Right lobe of liver (tissue), 4 donors: ENCODE measurements around the gene MPC1L.

ENCODE experiments used
- POLR2A ChIP-seq: fragments of 450-650 bp; IDR thresholded peaks from one replicate; pipeline ENCODE4 v1.6.1; 2017; ENCODE audit warnings: antibody characterized with exemption, mild to moderate bottlenecking
- TF ChIP-seq, protein P1 (sequence below), 4 donors: fragments of 200-600 bp in 3 of 4; fragments of 450-650 bp in 1 of 4; IDR thresholded peaks; one replicate each; pipeline versions ENCODE4 v1.5.1 to v1.8.0; 2016 to 2022; ENCODE audit warnings: antibody characterized with exemption in 4 of 4, mild to moderate bottlenecking in 2 of 4
- donor health status: DM: no; HTN: no; CAD: no.
- donor health status: DM: no; HTN: no; CAD: no.
- donor health status: DM: no; HTN: yes; CAD: no.

DNA sequence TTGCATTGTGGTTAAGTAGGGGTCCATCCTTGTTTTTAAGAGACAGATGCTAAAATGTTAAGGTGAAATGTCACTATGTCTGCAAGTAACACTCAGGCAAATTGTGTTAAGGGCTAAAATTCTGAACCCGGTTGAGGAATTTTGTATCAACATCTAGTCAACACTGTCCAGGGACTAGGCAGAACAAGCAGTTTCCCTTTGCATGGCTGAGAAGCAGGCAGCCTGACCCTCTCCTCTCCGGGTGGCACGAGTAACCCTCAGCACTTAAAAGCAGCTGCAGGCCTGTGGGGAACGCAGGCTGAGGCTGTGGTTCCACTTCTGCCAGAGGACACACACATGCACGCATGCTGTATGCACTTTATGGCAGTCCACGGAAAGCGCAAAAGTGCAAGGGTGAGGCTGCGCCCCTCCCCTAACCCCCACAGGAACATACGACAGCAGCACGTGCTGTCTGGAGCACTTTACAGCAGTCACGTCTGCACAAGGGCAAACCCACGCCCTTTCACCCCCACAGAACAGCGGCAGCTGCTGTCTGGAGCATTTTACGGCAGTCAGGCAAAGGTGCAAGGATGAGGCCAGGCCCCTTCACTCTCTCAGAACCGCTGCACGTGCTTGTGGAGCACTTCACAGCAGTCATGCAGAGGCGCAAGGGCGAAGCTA lies 619 bp upstream of the MPC1L start:
- TF ChIP-seq POLR2A: no peak
- TF ChIP-seq, protein P1, sequence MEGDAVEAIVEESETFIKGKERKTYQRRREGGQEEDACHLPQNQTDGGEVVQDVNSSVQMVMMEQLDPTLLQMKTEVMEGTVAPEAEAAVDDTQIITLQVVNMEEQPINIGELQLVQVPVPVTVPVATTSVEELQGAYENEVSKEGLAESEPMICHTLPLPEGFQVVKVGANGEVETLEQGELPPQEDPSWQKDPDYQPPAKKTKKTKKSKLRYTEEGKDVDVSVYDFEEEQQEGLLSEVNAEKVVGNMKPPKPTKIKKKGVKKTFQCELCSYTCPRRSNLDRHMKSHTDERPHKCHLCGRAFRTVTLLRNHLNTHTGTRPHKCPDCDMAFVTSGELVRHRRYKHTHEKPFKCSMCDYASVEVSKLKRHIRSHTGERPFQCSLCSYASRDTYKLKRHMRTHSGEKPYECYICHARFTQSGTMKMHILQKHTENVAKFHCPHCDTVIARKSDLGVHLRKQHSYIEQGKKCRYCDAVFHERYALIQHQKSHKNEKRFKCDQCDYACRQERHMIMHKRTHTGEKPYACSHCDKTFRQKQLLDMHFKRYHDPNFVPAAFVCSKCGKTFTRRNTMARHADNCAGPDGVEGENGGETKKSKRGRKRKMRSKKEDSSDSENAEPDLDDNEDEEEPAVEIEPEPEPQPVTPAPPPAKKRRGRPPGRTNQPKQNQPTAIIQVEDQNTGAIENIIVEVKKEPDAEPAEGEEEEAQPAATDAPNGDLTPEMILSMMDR (IDR thresholded peaks at IDR 0.05): no peak
